Central memory CD8-positive, alpha-beta T cell (primary cell): ENCODE measurements around the gene UBXN4.
A peak's percentile ranks its signal among the peaks of the same experiment; 100 is the strongest.

Experiments
- ATAC-seq: fragments of 150-1000 bp; cut with Tn5 transposase; replicated peaks from 2 replicates; pipeline ENCODE4 v1.10.0; 2022; ENCODE audit warnings: mild to moderate bottlenecking, moderate FRiP score, moderate number of reproducible peaks; ENCODE audit not compliant: poor library complexity, severe bottlenecking; ENCODE audit errors: extremely low read depth
- DNase-seq, 2 donors: peaks; one replicate each; pipeline ENCODE4 v3.0.0; 2021; ENCODE audit warnings: low spot score in 2 of 2
- H3K27ac Mint-ChIP-seq: one replicate; pipeline ENCODE4 v1.8.0; 2022; ENCODE audit warnings: low read depth, mild to moderate bottlenecking, moderate library complexity, mixed read lengths
- H3K27me3 Mint-ChIP-seq: one replicate; pipeline ENCODE4 v1.8.0; 2022; ENCODE audit warnings: mixed read lengths
- H3K36me3 Mint-ChIP-seq: one replicate; pipeline ENCODE4 v1.8.0; 2022; ENCODE audit warnings: mild to moderate bottlenecking, moderate library complexity, mixed read lengths; ENCODE audit not compliant: insufficient read depth
- H3K4me1 Mint-ChIP-seq: one replicate; pipeline ENCODE4 v1.8.0; 2022; ENCODE audit warnings: mixed read lengths
- H3K4me3 Mint-ChIP-seq: one replicate; pipeline ENCODE4 v1.8.0; 2022; ENCODE audit warnings: mild to moderate bottlenecking, moderate library complexity, mixed read lengths
- H3K9me3 Mint-ChIP-seq: one replicate; pipeline ENCODE4 v1.8.0; 2022; ENCODE audit warnings: mixed read lengths

Gene UBXN4

GRCh38 chr2:135740206-135740605 is 1.4 kb upstream of the UBXN4 start:
- no peaks in the 10 kb centered on the region for H3K9me3 Mint-ChIP-seq
- H3K27me3 Mint-ChIP-seq, result no peaks in the 10 kb centered on the region
- no peak overlapping the region for H3K4me3 Mint-ChIP-seq
- peaks cover 9% of the 10 kb centered on the region for H3K36me3 Mint-ChIP-seq
- ATAC-seq, result no peak
- H3K4me1 Mint-ChIP-seq, result peaks cover 24% of the 10 kb centered on the region
- H3K27ac Mint-ChIP-seq, result no peak overlapping the region
- DNase-seq, result no peak

DNA sequence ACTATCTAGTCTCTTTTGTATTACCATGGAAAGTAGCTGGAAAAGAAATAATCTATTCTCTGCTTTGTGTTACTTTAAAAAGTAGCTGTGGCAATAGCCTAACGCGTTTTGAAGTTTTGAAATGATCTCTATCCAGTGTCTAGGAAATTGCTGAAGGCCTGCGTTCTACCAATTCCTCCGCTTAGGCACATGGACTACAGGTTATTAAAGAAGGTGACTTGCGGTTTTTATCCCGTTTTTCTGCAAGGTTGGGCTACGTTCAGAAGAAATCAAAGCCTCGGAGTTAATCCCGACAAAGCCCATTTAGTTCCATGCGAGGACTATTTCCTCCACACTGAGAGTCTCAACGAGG is 636 bp upstream of the UBXN4 start:
- DNase-seq, result no peak
- peaks cover 11% of the 10 kb centered on the region for H3K36me3 Mint-ChIP-seq
- peaks cover 26% of the 10 kb centered on the region for H3K4me1 Mint-ChIP-seq
- H3K4me3 Mint-ChIP-seq, result peak overlapping the region; percentile 90
- H3K9me3 Mint-ChIP-seq, result no peaks in the 10 kb centered on the region
- H3K27ac Mint-ChIP-seq, result peak overlapping the region; percentile 96
- ATAC-seq, result no peak
- H3K27me3 Mint-ChIP-seq, result no peaks in the 10 kb centered on the region

DNA sequence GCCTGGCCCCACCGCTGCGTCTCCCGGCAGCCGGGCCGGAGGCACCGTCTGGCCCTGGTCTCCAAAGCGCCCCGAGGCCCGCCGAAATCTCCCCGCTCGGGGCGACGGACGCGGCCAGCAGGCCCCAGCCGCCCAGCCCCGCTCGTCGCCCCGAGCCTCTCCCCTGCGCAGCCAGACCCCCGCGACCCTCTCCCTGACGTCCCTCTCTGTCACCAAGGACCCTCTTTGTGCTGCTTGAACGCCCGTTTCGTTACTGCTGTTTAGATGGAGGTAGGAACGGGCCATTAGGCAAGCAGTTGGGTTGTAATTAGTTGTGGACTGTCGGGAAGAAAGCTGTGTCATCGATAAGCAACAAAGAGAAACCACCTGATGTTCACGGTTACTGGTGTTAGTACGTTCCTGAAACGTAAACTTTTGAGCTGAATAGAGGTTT is 686 bp downstream of the UBXN4 start:
- DNase-seq, result peak; percentile 33 to 35

DNA sequence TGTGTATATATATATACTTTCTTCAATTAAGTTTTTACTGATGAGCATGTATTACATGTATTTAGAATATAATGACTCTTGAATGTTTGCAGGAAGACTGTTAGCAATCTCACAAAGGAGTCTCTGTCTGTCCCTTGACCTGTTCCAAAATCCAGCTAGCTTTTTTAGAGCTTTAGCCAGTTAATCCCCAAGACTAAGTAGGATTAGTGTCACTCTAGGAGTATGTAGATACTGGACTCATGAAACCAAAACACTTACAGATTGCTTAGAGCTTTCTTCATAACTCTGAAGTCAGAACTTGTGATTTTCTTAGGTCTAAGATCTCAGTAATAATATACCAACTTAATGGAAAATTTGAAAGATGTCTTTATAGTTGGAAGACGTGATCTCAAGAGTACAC is 2.2 kb downstream of the UBXN4 start:
- Mint-ChIP-seq H3K4me3 (peak overlapping the region; percentile 33), H3K27ac (peak overlapping the region; percentile 42), H3K27me3 (no peaks in the 10 kb centered on the region)

More for the DNA sequence above, 686 bp downstream of the UBXN4 start:
- Mint-ChIP-seq H3K36me3 (peaks cover 16% of the 10 kb centered on the region), H3K27ac (peak overlapping the region; percentile 96), H3K4me1 (peaks cover 36% of the 10 kb centered on the region), H3K4me3 (peak overlapping the region; percentile 90), H3K9me3 (no peaks in the 10 kb centered on the region), H3K27me3 (no peaks in the 10 kb centered on the region)
- peak; percentile 20 for ATAC-seq

GRCh38 chr2:135744760-135745314 is 3.2 kb downstream of the UBXN4 start:
- no peaks in the 10 kb centered on the region for H3K27me3 Mint-ChIP-seq
- no peaks in the 10 kb centered on the region for H3K9me3 Mint-ChIP-seq
- DNase-seq (no peak), ATAC-seq (no peak)
- H3K4me1 Mint-ChIP-seq, result peaks cover 44% of the 10 kb centered on the region
- peaks cover 38% of the 10 kb centered on the region for H3K36me3 Mint-ChIP-seq
- H3K4me3 Mint-ChIP-seq, result peak overlapping the region; percentile 33
- no peak overlapping the region for H3K27ac Mint-ChIP-seq

More for the DNA sequence above, 2.2 kb downstream of the UBXN4 start:
- peaks cover 36% of the 10 kb centered on the region for H3K4me1 Mint-ChIP-seq
- no peak for DNase-seq
- H3K9me3 Mint-ChIP-seq, result no peaks in the 10 kb centered on the region
- ATAC-seq, result no peak
- H3K36me3 Mint-ChIP-seq, result peaks cover 28% of the 10 kb centered on the region

DNA sequence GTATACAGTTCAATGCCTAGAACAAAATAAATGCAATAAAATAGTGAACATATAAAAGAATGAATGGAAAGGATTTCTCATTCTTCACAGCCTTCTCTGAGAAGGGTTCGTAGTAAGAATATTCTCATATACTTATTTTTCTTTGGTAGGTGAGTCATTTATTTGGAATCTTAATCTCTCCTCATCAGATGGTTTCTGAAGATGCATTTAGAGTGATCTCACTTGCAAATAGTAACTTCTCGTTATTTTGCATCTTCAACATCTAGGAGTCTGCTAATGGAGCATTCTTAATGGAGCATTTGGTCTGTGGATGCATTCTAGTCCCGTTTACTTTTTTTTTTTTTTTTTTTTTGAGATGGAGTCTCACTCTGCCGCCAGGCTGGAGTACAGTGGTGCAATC is 3.9 kb downstream of the UBXN4 start:
- Mint-ChIP-seq H3K27me3 (no peaks in the 10 kb centered on the region), H3K4me1 (peaks cover 47% of the 10 kb centered on the region), H3K9me3 (no peaks in the 10 kb centered on the region), H3K4me3 (no peak overlapping the region), H3K36me3 (peaks cover 42% of the 10 kb centered on the region), H3K27ac (no peak overlapping the region)
- no peak for DNase-seq
- ATAC-seq, result no peak

- DNase-seq, result no peak
- Mint-ChIP-seq H3K36me3 (peaks cover 54% of the 10 kb centered on the region), H3K27me3 (no peaks in the 10 kb centered on the region), H3K27ac (no peak overlapping the region), H3K9me3 (peaks cover 5% of the 10 kb centered on the region), H3K4me1 (no peaks in the 10 kb centered on the region), H3K4me3 (no peak overlapping the region)
- ATAC-seq, result no peak
Measured at GRCh38 chr2:135755573-135755972, 13.9 kb downstream of the UBXN4 start.

DNA sequence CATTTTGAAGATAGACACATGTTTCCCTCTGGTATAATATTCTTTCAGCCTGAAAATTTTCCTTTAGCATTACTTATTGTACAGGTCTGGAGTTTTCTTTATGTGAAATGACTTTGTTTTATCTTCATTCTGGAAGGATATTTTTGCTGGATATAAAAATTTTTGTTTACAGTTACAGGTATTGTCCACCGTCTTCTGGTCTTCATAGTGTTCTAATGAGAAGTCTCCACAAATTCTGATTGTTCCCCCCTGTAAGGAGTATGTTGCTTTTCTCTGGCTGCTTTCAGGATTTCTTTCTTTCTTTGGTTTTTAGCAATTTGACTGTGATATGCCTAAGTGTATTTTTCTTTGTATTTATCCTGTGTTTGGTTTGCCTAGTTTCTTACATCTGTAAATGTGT is 15.0 kb downstream of the UBXN4 start:
- Mint-ChIP-seq H3K4me3 (no peak overlapping the region), H3K27ac (no peak overlapping the region), H3K36me3 (peaks cover 55% of the 10 kb centered on the region), H3K4me1 (no peaks in the 10 kb centered on the region), H3K27me3 (no peaks in the 10 kb centered on the region), H3K9me3 (peaks cover 5% of the 10 kb centered on the region)
- ATAC-seq (no peak), DNase-seq (no peak)

DNA sequence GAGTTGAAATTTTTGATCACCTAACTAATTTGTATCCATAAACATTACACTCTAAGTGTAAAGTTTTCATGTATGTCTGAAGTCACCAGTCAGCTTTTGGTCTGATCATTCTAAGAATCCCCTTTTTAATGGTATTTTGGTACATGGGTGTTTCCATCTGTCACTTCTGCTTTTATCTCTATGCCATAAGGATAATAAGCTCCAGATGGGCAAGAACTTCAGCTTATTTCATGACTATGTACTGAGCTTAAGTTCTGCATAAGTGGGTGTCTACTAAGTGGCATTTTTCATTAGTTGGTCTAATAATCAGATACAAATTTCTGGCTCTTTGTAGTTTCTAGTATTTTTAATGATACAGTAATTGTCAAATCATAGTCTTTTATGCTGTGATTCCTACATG is 20.4 kb downstream of the UBXN4 start:
- Mint-ChIP-seq H3K27me3 (no peaks in the 10 kb centered on the region), H3K9me3 (peaks cover under 1% of the 10 kb centered on the region), H3K4me3 (no peak overlapping the region), H3K4me1 (peaks cover 4% of the 10 kb centered on the region), H3K27ac (no peak overlapping the region), H3K36me3 (peaks cover 67% of the 10 kb centered on the region)
- DNase-seq (no peak), ATAC-seq (no peak)

GRCh38 chr2:135762530-135762929 is 20.9 kb downstream of the UBXN4 start:
- peaks cover 9% of the 10 kb centered on the region for H3K4me1 Mint-ChIP-seq
- no peak overlapping the region for H3K4me3 Mint-ChIP-seq
- DNase-seq (no peak), ATAC-seq (no peak)
- peaks cover 68% of the 10 kb centered on the region for H3K36me3 Mint-ChIP-seq
- no peaks in the 10 kb centered on the region for H3K9me3 Mint-ChIP-seq
- H3K27me3 Mint-ChIP-seq, result no peaks in the 10 kb centered on the region
- no peak overlapping the region for H3K27ac Mint-ChIP-seq

GRCh38 chr2:135768863-135769262 is 27.2 kb downstream of the UBXN4 start:
- peak overlapping the region; percentile 16 for H3K27ac Mint-ChIP-seq
- DNase-seq, result no peak
- ATAC-seq, result no peak
- H3K4me3 Mint-ChIP-seq, result no peak overlapping the region
- H3K4me1 Mint-ChIP-seq, result peaks cover 11% of the 10 kb centered on the region
- peaks cover 80% of the 10 kb centered on the region for H3K36me3 Mint-ChIP-seq
- H3K27me3 Mint-ChIP-seq, result no peaks in the 10 kb centered on the region
- no peaks in the 10 kb centered on the region for H3K9me3 Mint-ChIP-seq

- Mint-ChIP-seq H3K27me3 (no peaks in the 10 kb centered on the region), H3K9me3 (no peaks in the 10 kb centered on the region), H3K4me3 (no peak overlapping the region), H3K36me3 (peaks cover 87% of the 10 kb centered on the region), H3K4me1 (no peaks in the 10 kb centered on the region), H3K27ac (no peak overlapping the region)
- ATAC-seq (no peak), DNase-seq (no peak)
Measured at GRCh38 chr2:135773319-135773718, 31.7 kb downstream of the UBXN4 start.

DNA sequence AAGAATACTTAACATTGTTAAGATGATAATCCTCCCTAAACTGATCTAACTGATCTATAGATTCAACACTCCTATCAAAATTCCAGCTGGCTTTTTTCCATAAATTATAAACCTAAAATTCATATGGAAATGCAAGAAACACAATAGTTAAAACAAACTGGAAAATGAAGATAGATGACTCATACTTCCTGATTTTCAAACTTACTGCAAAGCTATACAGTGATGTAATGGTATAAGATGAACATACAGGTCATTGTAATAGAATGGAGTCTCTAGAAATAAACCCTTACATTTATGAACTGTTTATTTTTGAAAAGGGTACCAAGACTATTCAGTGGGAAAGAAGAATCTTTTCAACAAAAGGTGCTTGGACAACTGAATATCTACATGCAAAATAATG is 32.3 kb downstream of the UBXN4 start:
- DNase-seq (no peak), ATAC-seq (no peak)
- Mint-ChIP-seq H3K4me1 (no peaks in the 10 kb centered on the region), H3K36me3 (peaks cover 85% of the 10 kb centered on the region), H3K4me3 (no peak overlapping the region), H3K9me3 (no peaks in the 10 kb centered on the region), H3K27ac (no peak overlapping the region), H3K27me3 (no peaks in the 10 kb centered on the region)

GRCh38 chr2:135775420-135775819 is 33.8 kb downstream of the UBXN4 start:
- DNase-seq, result no peak
- H3K4me3 Mint-ChIP-seq, result no peak overlapping the region
- no peaks in the 10 kb centered on the region for H3K9me3 Mint-ChIP-seq
- no peaks in the 10 kb centered on the region for H3K27me3 Mint-ChIP-seq
- no peak for ATAC-seq
- H3K27ac Mint-ChIP-seq, result no peak overlapping the region
- H3K4me1 Mint-ChIP-seq, result no peaks in the 10 kb centered on the region
- H3K36me3 Mint-ChIP-seq, result peaks cover 81% of the 10 kb centered on the region
